Choroid plexus epithelial cell (primary cell): ENCODE measurements around the gene ADAMTS13.

Experiments
- DNase-seq: peaks from one replicate; pipeline ENCODE4 v3.0.0-alpha.2; 2010; ENCODE audit warnings: low read depth
- H3K4me3 ChIP-seq: 2 replicates; pipeline ENCODE4 v1.5.1; 2011; ENCODE audit warnings: low read depth, mild to moderate bottlenecking, control low read depth, low read length, moderate library complexity
- TF ChIP-seq, protein P1 (sequence below): conservative IDR thresholded peaks from 2 replicates; pipeline ENCODE4 v1.5.1; 2011; ENCODE audit warnings: low read depth, mild to moderate bottlenecking, control low read depth, inconsistent platforms, low read length, moderate library complexity

Gene ADAMTS13

GRCh38 chr9:133483611-133484010 is 61.4 kb downstream of the ADAMTS13 start:
- TF ChIP-seq, protein P1, sequence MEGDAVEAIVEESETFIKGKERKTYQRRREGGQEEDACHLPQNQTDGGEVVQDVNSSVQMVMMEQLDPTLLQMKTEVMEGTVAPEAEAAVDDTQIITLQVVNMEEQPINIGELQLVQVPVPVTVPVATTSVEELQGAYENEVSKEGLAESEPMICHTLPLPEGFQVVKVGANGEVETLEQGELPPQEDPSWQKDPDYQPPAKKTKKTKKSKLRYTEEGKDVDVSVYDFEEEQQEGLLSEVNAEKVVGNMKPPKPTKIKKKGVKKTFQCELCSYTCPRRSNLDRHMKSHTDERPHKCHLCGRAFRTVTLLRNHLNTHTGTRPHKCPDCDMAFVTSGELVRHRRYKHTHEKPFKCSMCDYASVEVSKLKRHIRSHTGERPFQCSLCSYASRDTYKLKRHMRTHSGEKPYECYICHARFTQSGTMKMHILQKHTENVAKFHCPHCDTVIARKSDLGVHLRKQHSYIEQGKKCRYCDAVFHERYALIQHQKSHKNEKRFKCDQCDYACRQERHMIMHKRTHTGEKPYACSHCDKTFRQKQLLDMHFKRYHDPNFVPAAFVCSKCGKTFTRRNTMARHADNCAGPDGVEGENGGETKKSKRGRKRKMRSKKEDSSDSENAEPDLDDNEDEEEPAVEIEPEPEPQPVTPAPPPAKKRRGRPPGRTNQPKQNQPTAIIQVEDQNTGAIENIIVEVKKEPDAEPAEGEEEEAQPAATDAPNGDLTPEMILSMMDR: no peak
- DNase-seq: no peak
- no peak overlapping the region for H3K4me3 ChIP-seq

GRCh38 chr9:133484671-133485437 is 62.7 kb downstream of the ADAMTS13 start:
- no peak overlapping the region for H3K4me3 ChIP-seq
- TF ChIP-seq, protein P1: no peak
- no peak for DNase-seq

GRCh38 chr9:133485531-133486260 is 63.5 kb downstream of the ADAMTS13 start:
- no peak overlapping the region for H3K4me3 ChIP-seq
- TF ChIP-seq, protein P1: no peak
- no peak for DNase-seq

DNA sequence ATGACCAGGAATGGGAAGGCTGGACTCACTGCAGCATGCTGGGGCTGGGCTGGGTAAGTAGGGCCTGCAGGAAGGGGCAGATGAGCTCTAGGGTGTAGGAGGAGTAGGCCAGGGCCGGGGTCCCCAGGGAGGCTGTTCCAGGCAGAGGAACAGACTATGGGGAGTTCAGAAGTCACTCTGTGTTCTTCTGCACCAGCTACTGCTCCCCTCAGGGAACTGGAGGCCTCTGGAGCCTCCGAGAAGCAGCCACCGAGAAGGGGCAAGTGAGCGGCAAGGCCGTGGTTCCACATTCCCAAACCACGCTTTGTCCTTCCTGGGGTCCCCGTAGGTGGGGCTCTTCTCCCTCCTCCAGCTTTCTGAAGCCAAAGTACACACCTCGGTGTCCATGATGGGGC is 65.2 kb downstream of the ADAMTS13 start:
- H3K4me3 ChIP-seq: no peak overlapping the region
- no peak for DNase-seq
- TF ChIP-seq, protein P1: no peak

DNA sequence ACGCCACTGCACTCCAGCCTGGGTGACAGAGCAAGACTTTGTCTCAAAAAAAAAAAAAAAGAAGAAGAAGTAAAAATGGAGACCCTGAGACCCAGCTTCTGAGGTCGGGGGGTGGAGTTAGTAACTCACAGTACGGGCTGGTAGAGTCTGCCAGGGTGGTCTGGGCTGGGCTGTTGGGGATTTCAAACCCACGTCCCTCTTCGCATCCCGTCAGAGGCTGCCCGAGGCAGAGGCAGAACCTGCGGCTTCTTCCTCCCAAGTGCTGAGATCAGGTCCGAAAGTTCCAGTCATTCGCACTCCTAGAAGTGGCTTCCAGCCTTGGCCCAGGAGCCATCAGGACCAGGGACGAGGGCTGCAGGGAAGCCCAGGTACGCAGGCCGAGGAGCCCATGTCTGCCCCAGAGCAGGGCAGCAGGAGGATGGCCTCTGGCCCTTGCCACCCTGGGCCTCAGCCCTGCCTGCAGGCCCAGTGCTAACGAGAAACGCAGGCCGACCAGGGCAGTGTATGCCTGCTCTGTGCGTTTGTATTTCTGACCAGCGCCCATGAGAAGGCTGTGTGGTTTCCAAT is 66.6 kb downstream of the ADAMTS13 start:
- H3K4me3 ChIP-seq: no peak overlapping the region
- TF ChIP-seq, protein P1: no peak
- no peak for DNase-seq

- H3K4me3 ChIP-seq: no peak overlapping the region
- DNase-seq: no peak
- TF ChIP-seq, protein P1: no peak
Measured at GRCh38 chr9:133489253-133490190, 67.4 kb downstream of the ADAMTS13 start.
